HG03097 (cell line): ENCODE results near the gene POLE.

Experiments
- ATAC-seq: cut with Tn5 transposase; IDR thresholded peaks from one replicate; pipeline ENCODE4 v1.9.1; 2021; ENCODE audit not compliant: unreplicated experiment, low FRiP score

The POLE gene

GRCh38 chr12:132657004-132657727, 30.0 kb downstream of the POLE start:
- no peak for ATAC-seq

GRCh38 chr12:132653567-132654290, 33.4 kb downstream of the POLE start:
- ATAC-seq = no peak

GRCh38 chr12:132651444-132652100, 35.6 kb downstream of the POLE start:
- no peak for ATAC-seq

- ATAC-seq = no peak
Observed at GRCh38 chr12:132649226-132649945, 37.8 kb downstream of the POLE start.

- ATAC-seq = no peak
Observed at GRCh38 chr12:132648616-132649225, 38.4 kb downstream of the POLE start.

- no peak for ATAC-seq
Observed at GRCh38 chr12:132647858-132648257, 39.3 kb downstream of the POLE start.

GRCh38 chr12:132646850-132647249, 40.3 kb downstream of the POLE start:
- ATAC-seq = no peak

GRCh38 chr12:132642846-132643835, 44.0 kb downstream of the POLE start:
- no peak for ATAC-seq

GRCh38 chr12:132641811-132642650, 45.1 kb downstream of the POLE start:
- ATAC-seq = no peak

GRCh38 chr12:132640936-132641335, 46.2 kb downstream of the POLE start:
- ATAC-seq = no peak

- ATAC-seq = no peak
Observed at GRCh38 chr12:132639956-132640520, 47.1 kb downstream of the POLE start.

GRCh38 chr12:132638541-132639408, 48.4 kb downstream of the POLE start:
- no peak for ATAC-seq

GRCh38 chr12:132637811-132638210, 49.3 kb downstream of the POLE start:
- no peak for ATAC-seq

- ATAC-seq = no peak
Observed at GRCh38 chr12:132635076-132635955, 51.8 kb downstream of the POLE start.

GRCh38 chr12:132634411-132634990, 52.6 kb downstream of the POLE start:
- ATAC-seq = no peak

- no peak for ATAC-seq
Observed at GRCh38 chr12:132633901-132634300, 53.2 kb downstream of the POLE start.
